ENCODE measurements around the gene TSHZ2.

- TF ChIP-seq ZNF274 (IDR thresholded peaks at IDR 0.05; ENCODE audit: low read depth, low read length): no peak
- no peak for TF ChIP-seq SUZ12 (IDR thresholded peaks at IDR 0.05; ENCODE audit: extremely low read depth, insufficient read depth, insufficient read length)
Observed at GRCh38 chr20:53382263-53382844, 410.2 kb downstream of the TSHZ2 start.

All from NT2/D1 (cell line).